Activated CD8-positive, alpha-beta T cell treated with anti-CD3 and anti-CD28 coated beads, Interleukin-2, amount 10 ng/mL, durations not matched to agents 7 days and 5 days (primary cell): Measurements from ENCODE around the gene JAK3. TPM values are rescaled to one million over a fixed set of nuclear protein-coding genes. Genes with fewer than 3 reads are reported as not detected.

ENCODE experiments used
- ATAC-seq: fragments of 150-1000 bp; cut with Tn5 transposase; one replicate; pipeline ENCODE4 v1.10.0; 2021; ENCODE audit warnings: moderate library complexity
- CTCF ChIA-PET: fragments of 350-600 bp; sonication (Branson Sonifier 250); formaldehyde crosslinking; loops from one replicate; lab custom pipeline; 2021; ENCODE audit warnings: antibody characterized with exemption; lab: Charles Lee
- POLR2A ChIA-PET: fragments of 350-600 bp; sonication (Branson Sonifier 250); formaldehyde crosslinking; loops from one replicate; lab custom pipeline; 2021; ENCODE audit warnings: antibody characterized with exemption; lab: Charles Lee
- DNase-seq: peaks from one replicate; pipeline ENCODE4 v3.0.0-alpha.2; 2020
- H3K27ac Mint-ChIP-seq: one replicate; pipeline ENCODE4 v1.8.0; 2021; ENCODE audit warnings: mild to moderate bottlenecking, mixed read lengths
- H3K27me3 Mint-ChIP-seq: one replicate; pipeline ENCODE4 v1.8.0; 2021; ENCODE audit warnings: low read depth, mixed read lengths
- H3K36me3 Mint-ChIP-seq: one replicate; pipeline ENCODE4 v1.8.0; 2021; ENCODE audit warnings: low read depth, mixed read lengths
- H3K4me1 Mint-ChIP-seq: one replicate; pipeline ENCODE4 v1.8.0; 2021; ENCODE audit warnings: low read depth, mixed read lengths
- H3K4me3 Mint-ChIP-seq: one replicate; pipeline ENCODE4 v1.8.0; 2021; ENCODE audit warnings: mild to moderate bottlenecking, mixed read lengths
- H3K9me3 Mint-ChIP-seq: one replicate; pipeline ENCODE4 v1.8.0; 2022; ENCODE audit warnings: mixed read lengths; ENCODE audit not compliant: insufficient read depth
- total RNA-seq, 2 experiments: library from RNA; stranded (reverse); gene quantifications; one replicate each; pipeline ENCODE4 v1.2.3, GENCODE V29; 2021

JAK3 gene
- total RNA-seq, 2 experiments from 2014 or later: 125 to 127 TPM

DNA sequence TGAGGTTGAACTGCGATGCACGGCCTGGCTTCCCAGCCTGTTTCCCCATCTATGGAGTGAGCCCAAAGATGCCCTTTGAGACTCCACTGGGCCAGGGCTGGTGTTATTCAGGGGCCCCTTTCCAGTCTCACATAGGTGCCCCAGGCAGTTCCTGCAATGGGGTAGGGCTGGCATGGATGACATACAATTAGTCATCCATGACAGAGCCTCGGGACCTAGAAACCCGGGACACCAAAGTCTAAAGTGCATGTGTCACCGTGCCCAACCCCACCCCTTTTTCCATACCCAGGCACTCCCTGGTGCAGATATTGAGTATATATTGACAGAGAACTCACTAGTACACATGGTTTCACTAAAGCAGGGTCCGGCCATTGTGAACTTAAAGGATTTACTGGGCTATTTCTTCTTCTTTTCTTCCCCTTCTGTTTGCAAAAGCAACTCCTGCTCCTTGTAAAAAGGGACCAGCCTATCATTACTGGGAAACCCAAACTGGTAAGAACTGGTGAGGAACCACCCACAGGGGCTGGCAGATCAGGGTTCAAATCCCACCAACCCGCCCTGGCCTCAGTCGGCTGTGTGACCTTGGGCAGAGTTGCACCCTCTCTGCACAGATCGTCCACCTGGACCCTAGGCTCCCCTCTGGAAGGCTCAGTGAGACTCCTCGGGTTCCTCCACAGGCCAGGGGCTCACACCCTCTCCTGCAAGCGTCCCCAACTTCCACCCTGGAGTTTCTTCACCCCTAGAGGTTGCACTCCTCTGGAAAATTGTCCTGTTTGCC is 50.2 kb downstream of the JAK3 start:
- no peak for DNase-seq
- no peak for ATAC-seq
- peaks cover 44% of the 10 kb centered on the region for H3K4me1 Mint-ChIP-seq
- peaks cover 15% of the 10 kb centered on the region for H3K27me3 Mint-ChIP-seq
- H3K4me3 Mint-ChIP-seq: no peak overlapping the region
- no peaks in the 10 kb centered on the region for H3K36me3 Mint-ChIP-seq
- ChIA-PET POLR2A (no interaction called here), CTCF (interaction anchor here (1.0 to 1.1 kb wide), 2 partner anchors 62 to 135 kb away, joined by 3 to 4 read pairs; partner anchors contain the start of gene CCDC124)
- H3K9me3 Mint-ChIP-seq: no peaks in the 10 kb centered on the region
- H3K27ac Mint-ChIP-seq: no peak overlapping the region

DNA sequence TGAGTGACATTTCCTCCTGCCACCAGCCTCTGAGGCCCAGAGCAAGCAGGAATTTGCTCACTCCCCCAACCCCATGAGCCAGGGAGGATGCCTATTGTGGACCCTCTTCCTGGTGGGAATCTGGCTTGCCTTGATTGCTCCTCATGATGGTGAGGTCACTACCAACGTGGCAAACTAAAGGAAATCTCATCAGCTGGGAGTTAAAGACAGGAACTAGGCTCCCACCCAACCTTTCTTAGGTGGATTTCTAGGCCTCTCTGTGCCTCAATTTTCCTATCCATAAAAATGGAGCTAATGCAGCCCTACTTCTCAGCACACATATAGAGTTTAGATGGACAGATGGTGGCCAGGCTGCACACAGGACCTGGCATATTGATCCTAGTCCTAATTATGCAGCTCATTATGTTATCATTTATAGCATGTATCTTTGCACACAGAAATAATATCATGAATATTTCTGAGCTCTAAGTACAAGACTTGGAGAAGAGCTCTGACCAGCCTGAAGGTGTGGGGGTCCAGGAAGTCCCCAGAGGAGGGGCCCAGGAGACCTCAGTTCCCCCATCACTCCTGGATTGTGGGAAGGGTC is 50.9 kb downstream of the JAK3 start:
- Mint-ChIP-seq H3K27ac (no peak overlapping the region), H3K27me3 (peaks cover 12% of the 10 kb centered on the region), H3K4me3 (no peak overlapping the region), H3K4me1 (peaks cover 42% of the 10 kb centered on the region), H3K9me3 (no peaks in the 10 kb centered on the region), H3K36me3 (no peaks in the 10 kb centered on the region)
- POLR2A ChIA-PET: no interaction called here
- CTCF ChIA-PET: interaction anchor here (1.0 to 1.1 kb wide), 2 partner anchors 62 to 136 kb away, joined by 3 to 4 read pairs; partner anchors contain the start of gene CCDC124
- DNase-seq: no peak
- ATAC-seq: no peak

DNA sequence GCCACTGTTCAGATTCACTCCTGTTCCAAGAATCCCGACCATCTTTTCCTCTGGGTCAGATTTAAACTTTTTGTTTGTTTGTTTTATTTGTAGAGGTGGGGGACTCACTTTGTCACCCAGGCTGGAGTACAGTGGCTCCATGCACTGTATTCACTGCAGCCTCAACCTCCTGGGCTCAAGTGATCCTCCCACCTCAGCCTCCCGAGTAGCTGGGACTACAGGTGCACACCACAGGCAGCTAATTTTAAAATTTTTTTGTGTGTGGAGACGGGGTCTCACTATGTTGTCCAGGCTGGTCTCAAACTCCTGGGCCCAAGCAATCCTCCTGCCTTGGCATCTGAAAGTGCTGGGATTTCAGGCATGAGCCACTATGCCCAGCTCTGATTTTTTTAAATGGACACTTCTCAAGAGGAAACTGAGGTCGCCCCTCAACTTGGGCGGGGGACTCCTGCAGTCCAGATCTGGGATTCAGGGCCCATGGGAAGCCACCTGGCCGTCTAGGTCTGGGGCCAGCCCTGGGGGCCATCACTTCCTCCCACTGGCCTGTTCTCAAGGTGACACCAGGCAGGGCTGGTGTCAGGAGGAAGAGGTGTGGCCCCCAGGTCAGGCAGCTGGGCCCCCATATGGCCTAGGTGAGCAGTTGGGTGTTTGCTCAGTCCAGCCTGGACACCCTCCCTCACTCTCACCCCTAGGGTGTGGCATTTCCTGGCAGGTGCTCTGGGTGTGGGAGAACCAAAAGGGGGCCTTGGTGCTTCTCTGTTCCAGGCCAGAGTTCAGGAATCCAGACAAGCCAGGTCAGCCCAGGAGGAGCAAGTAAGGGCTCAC is 51.6 kb downstream of the JAK3 start:
- no peaks in the 10 kb centered on the region for H3K36me3 Mint-ChIP-seq
- ChIA-PET CTCF (interaction anchor here (1.0 to 1.3 kb wide), 3 partner anchors 12 to 137 kb away, joined by 3 to 4 read pairs (median 3); partner anchors contain the start of gene CCDC124), POLR2A (no interaction called here)
- DNase-seq: no peak
- peaks cover 12% of the 10 kb centered on the region for H3K27me3 Mint-ChIP-seq
- H3K27ac Mint-ChIP-seq: no peak overlapping the region
- no peaks in the 10 kb centered on the region for H3K9me3 Mint-ChIP-seq
- H3K4me1 Mint-ChIP-seq: peaks cover 49% of the 10 kb centered on the region
- no peak overlapping the region for H3K4me3 Mint-ChIP-seq
- ATAC-seq: no peak

DNA sequence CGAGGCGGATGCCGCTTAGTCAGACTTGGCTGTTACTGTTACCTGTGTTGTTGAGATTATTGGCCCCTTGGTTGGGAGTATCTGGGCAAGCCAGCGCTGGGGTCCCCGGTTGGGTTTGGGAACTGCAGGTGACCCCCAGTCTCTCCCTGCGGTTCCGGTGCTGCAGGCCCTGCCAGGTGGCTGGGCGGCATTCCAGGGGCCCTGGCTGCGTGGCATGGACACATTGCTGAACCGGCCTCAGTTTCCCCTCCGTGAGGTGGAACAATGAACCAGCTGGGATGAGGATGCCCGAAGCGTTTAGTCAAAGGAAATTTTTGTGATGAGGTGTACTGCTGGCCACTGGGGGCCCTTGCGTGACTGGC is 52.3 kb downstream of the JAK3 start:
- DNase-seq (no peak), ATAC-seq (no peak)
- H3K4me3 Mint-ChIP-seq: no peak overlapping the region
- no peaks in the 10 kb centered on the region for H3K9me3 Mint-ChIP-seq
- ChIA-PET CTCF (interaction anchor here (0.8 to 1.3 kb wide), 2 partner anchors 11 to 64 kb away, joined by 3 read pairs; no protein-coding TSS in a partner anchor), POLR2A (no interaction called here)
- no peaks in the 10 kb centered on the region for H3K36me3 Mint-ChIP-seq
- peaks cover 53% of the 10 kb centered on the region for H3K4me1 Mint-ChIP-seq
- H3K27me3 Mint-ChIP-seq: peaks cover 12% of the 10 kb centered on the region
- no peak overlapping the region for H3K27ac Mint-ChIP-seq

DNA sequence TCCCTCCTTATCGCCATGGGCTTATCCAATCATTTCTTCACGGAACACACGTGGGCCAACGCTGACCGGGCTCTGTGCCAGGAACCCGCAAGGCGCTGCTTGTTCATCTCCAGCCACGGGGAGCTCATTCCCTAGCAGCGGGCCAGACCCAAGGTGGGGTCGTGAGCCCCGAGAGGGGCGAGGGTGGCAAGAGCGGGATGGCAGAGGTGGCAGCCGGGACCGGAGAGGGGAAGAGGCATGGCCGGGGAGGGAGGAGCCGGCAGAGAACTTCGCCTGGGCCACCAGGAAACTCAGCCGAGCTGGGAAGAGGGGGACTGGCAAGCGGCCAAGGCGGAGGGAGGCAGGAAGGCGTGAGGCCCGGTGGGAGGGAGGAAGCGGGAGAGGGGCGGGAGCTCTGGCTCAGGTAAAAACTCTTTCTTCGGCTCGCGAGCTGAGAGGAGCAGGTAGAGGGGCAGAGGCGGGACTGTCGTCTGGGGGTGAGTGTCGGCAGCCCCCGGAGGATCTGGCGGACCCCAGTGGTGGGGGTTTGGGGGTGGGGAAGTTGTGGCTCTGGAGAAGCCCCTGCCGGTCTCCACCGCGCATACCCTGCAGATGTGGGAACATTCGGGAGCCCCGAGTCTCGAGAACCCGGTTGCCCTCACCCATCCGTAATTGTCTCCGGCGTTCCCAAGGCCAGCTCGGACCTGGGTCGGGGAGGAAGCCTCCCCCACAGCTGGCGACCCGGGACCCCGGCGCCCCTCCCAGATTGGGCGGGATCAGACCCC is 52.9 kb downstream of the JAK3 start, which contains the start of gene B3GNT3:
Gene B3GNT3, plus strand, starts transcription at position 408 of the 764 bp plus-strand sequence. CDS start 12,670 bp downstream, outside the sequence.
- ATAC-seq: no peak
- no peaks in the 10 kb centered on the region for H3K36me3 Mint-ChIP-seq
- H3K4me1 Mint-ChIP-seq: peaks cover 58% of the 10 kb centered on the region
- H3K4me3 Mint-ChIP-seq: no peak within 1 kb of the TSS
- POLR2A ChIA-PET: no interaction called here
- H3K27ac Mint-ChIP-seq: no peak within 1 kb of the TSS
- no peaks in the 10 kb centered on the region for H3K9me3 Mint-ChIP-seq
- DNase-seq: no peak
- peaks cover 12% of the 10 kb centered on the region for H3K27me3 Mint-ChIP-seq
- CTCF ChIA-PET: interaction anchor here (0.8 to 1.7 kb wide), 3 partner anchors 11 to 138 kb away, joined by 3 to 5 read pairs (median 3); partner anchors contain the start of gene CCDC124

DNA sequence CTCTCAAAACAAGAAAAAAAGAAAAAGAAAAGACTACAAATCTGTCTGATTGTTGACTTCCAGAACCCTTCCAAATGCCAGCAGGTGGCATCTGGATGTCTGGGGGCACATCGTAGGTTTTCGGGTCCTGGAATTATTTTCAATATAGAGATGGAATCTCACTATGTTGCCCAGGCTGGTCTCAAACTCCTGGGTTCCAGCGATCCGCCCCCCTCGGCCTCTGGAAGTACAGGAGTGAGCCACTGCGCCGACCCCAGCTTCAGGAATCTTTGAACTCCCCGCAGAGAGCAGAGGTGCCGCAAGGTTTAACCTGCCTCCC is 53.4 kb downstream of the JAK3 start:
- H3K27ac Mint-ChIP-seq: no peak overlapping the region
- no peak overlapping the region for H3K4me3 Mint-ChIP-seq
- DNase-seq (no peak), ATAC-seq (no peak)
- peaks cover 58% of the 10 kb centered on the region for H3K4me1 Mint-ChIP-seq
- peaks cover under 1% of the 10 kb centered on the region for H3K36me3 Mint-ChIP-seq
- H3K9me3 Mint-ChIP-seq: no peaks in the 10 kb centered on the region
- POLR2A ChIA-PET: no interaction called here
- H3K27me3 Mint-ChIP-seq: peaks cover 12% of the 10 kb centered on the region
- CTCF ChIA-PET: interaction anchor here (1.7 kb wide), 1 partner anchor 138 kb away, joined by 5 read pairs; the partner anchor contains the start of gene CCDC124

DNA sequence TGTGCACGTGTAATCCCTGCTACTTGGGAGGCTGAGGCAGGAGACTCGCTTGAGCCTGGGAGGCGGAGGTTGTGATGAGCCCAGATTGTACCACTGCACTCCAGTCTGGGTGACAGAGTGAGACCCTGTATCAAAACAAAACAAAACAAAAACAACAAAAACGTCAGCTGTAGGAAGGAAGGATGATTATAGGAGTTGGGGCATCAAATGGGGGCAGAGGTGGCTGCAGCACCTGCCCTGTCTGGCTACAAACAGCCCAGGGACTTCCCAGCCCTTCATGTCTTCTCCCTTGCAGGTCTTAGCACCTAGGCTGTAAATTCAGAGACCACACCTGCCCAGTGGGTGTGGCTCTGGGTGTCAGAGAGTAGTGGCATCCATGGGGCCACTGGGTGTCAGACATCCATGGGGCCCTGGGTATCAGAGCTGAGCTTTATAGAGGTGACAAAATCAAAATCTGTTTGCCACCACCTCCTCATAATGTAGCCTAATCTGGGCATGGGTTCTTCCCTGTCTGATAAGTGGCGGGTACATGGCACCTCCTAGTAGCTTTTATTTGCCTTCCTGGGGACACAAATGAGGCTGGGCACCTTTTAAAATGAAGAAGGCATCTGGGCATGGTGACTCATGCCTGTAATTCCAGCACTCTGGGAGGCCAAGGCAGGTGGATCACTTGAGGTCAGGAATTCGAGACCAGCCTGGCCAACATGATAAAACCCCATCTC is 57.6 kb downstream of the JAK3 start:
- peak overlapping the region; percentile 18 for H3K27ac Mint-ChIP-seq

DNA sequence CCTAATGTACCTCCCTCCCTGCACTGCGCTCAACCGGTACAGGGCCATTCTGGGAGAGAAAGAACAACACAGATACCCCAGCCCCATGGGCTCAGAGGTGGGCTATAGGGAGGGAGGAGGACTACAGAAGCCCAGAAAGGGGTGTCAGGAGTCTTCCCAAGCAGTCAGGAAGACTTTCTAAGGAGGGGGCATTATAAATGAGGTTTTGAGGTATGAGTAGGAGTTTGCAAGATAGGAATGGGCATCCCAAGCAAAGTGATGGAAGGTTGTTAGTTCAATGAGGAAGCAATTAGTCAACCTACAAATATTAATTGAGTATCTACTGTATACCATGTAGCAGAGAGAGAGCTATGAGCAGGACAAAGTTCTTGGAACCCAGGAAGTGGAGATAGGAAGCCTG is 59.1 kb downstream of the JAK3 start:
- CTCF ChIA-PET: no interaction called here
- Mint-ChIP-seq H3K9me3 (no peaks in the 10 kb centered on the region), H3K27ac (no peak overlapping the region), H3K4me3 (no peak overlapping the region), H3K36me3 (peaks cover 30% of the 10 kb centered on the region), H3K4me1 (peaks cover 39% of the 10 kb centered on the region), H3K27me3 (peaks cover under 1% of the 10 kb centered on the region)
- ATAC-seq: no peak
- no peak for DNase-seq
- POLR2A ChIA-PET: interaction anchor here (1.4 kb wide), 1 partner anchor 58 kb away, joined by 6 read pairs; the partner anchor contains the start of gene JAK3

More for the DNA sequence above, 57.6 kb downstream of the JAK3 start:
- no peak for ATAC-seq
- peaks cover 17% of the 10 kb centered on the region for H3K36me3 Mint-ChIP-seq
- no peak for DNase-seq
- H3K4me1 Mint-ChIP-seq: peaks cover 44% of the 10 kb centered on the region
- H3K27me3 Mint-ChIP-seq: peaks cover 8% of the 10 kb centered on the region
- POLR2A ChIA-PET: interaction anchor here (1.1 to 1.3 kb wide), 2 partner anchors 57 to 71 kb away, joined by 3 read pairs; partner anchors contain the start of genes JAK3 and MAP1S
- H3K9me3 Mint-ChIP-seq: no peaks in the 10 kb centered on the region
- CTCF ChIA-PET: interaction anchor here (1.6 to 3.2 kb wide), 2 partner anchors 65 to 69 kb away, joined by 5 to 10 read pairs; partner anchors contain the start of gene RPL18A
- H3K4me3 Mint-ChIP-seq: no peak overlapping the region

DNA sequence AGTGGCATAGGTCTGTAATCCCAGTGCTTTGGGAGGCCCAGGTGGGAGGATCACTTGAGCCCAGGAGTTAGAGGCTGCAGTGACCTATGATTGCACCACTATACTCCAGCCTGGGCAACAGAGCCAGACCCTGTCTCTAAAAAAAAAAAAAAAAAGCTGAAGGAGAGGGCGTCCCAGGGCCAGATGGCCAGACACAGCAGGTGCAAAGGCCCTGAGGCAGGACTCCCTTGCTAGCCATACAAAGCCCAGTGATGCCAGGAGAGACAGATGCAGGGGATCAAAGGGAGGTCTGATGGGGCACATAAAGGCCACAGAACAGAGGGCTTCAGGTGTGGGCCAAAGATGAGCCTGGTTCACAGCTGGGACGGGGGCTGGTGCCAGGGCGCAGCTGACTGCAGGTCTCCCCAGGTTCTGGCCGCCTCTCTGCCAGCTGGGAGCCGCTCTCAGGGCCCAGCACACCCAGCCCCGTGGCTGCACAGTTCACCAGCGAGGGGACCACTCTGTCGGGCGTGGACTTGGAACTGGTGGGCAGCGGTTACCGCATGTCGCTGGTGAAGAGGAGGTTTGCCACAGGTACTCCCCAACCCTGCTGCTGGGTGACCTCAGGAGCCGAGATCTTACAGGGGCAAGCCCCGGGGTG is 60.4 kb downstream of the JAK3 start:
- ChIA-PET POLR2A (no interaction called here), CTCF (interaction anchor here (0.8 kb wide), 1 partner anchor 145 kb away, joined by 3 read pairs; the partner anchor contains the start of gene CCDC124)
- Mint-ChIP-seq H3K4me3 (no peak overlapping the region), H3K36me3 (peaks cover 34% of the 10 kb centered on the region), H3K9me3 (no peaks in the 10 kb centered on the region), H3K27ac (no peak overlapping the region), H3K4me1 (peaks cover 31% of the 10 kb centered on the region), H3K27me3 (no peaks in the 10 kb centered on the region)
- ATAC-seq (no peak), DNase-seq (no peak)
